ENCODE results near the gene GLB1L.

The GLB1L gene

DNA sequence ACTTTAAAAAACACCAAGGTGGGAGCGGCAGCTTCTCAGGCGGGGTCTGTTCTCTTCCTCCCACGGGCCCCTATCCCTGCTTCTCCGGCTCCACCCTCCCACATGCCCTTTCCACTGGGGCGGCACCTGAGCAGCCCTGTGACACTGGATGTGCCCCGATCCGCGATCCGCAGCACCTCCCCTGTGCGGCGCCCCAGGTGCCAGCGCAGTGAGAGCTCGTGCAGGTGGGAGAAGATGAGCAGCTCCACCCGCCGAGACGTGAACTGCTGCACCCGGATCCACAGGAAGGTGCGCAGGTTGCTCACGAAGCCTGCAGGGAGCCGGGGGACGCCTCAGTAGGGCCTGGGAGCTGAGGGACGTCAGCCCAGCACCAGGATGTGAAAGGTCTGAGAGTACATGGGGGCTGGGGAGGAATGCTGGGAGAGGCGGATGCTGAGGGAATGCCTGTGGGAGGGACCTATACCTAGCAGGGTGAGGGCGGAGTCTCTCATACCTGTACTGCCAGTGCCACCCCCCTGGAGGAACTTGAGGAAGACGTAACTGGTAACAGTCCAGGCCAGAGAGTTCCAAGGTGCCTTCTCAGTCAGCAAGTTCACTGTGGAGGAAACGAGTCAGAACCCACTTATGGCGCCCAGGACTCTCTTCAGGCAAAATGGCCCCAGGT is 29.2 kb downstream of the GLB1L start:
- no peaks in the 10 kb centered on the region for H3K27me3 Mint-ChIP-seq (ENCODE audit: low read depth, poor library complexity)
- TF ChIP-seq, protein P1, sequence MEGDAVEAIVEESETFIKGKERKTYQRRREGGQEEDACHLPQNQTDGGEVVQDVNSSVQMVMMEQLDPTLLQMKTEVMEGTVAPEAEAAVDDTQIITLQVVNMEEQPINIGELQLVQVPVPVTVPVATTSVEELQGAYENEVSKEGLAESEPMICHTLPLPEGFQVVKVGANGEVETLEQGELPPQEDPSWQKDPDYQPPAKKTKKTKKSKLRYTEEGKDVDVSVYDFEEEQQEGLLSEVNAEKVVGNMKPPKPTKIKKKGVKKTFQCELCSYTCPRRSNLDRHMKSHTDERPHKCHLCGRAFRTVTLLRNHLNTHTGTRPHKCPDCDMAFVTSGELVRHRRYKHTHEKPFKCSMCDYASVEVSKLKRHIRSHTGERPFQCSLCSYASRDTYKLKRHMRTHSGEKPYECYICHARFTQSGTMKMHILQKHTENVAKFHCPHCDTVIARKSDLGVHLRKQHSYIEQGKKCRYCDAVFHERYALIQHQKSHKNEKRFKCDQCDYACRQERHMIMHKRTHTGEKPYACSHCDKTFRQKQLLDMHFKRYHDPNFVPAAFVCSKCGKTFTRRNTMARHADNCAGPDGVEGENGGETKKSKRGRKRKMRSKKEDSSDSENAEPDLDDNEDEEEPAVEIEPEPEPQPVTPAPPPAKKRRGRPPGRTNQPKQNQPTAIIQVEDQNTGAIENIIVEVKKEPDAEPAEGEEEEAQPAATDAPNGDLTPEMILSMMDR (IDR thresholded peaks at IDR 0.05), result no peak
- H3K4me1 Mint-ChIP-seq, result peaks cover 22% of the 10 kb centered on the region
- no peak overlapping the region for H3K27ac Mint-ChIP-seq
- no peak for DNase-seq
- no peaks in the 10 kb centered on the region for H3K9me3 Mint-ChIP-seq
- H3K36me3 Mint-ChIP-seq (ENCODE audit: low read depth), result peaks cover 34% of the 10 kb centered on the region
- no peak overlapping the region for H3K4me3 Mint-ChIP-seq

GRCh38 chr2:219214786-219215185 is 30.5 kb downstream of the GLB1L start:
- Mint-ChIP-seq H3K27ac (no peak overlapping the region), H3K36me3 (ENCODE audit: low read depth) (peaks cover 29% of the 10 kb centered on the region), H3K9me3 (no peaks in the 10 kb centered on the region), H3K4me3 (no peak overlapping the region), H3K27me3 (ENCODE audit: low read depth, poor library complexity) (no peaks in the 10 kb centered on the region), H3K4me1 (peaks cover 22% of the 10 kb centered on the region)
- TF ChIP-seq, protein P1 (IDR thresholded peaks at IDR 0.05), result no peak
- DNase-seq, result no peak

DNA sequence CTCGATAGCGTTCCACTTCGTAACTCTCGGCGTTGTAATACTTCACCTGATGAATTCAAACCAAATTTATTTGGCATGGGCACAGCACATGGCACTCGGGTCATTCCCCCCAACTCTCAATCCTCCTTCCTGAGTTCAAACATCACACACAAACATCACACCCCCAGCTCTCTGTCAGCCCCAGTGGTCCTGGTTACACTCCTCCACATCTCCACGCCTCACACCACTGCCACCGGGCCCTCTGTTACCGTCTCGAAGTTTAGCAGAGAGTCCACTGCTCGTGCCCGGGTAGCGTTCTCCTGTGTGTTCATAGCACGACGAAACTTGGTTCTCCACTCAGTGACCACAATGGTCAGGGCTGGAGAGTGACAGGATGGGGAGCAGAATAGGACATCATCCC is 31.1 kb downstream of the GLB1L start:
- no peaks in the 10 kb centered on the region for H3K9me3 Mint-ChIP-seq

GRCh38 chr2:219213486-219214071 is 31.7 kb downstream of the GLB1L start:
- no peak overlapping the region for H3K27ac Mint-ChIP-seq
- no peak overlapping the region for H3K4me3 Mint-ChIP-seq
- peaks cover 32% of the 10 kb centered on the region for H3K36me3 Mint-ChIP-seq (ENCODE audit: low read depth)
- no peaks in the 10 kb centered on the region for H3K9me3 Mint-ChIP-seq
- no peaks in the 10 kb centered on the region for H3K27me3 Mint-ChIP-seq (ENCODE audit: low read depth, poor library complexity)
- TF ChIP-seq, protein P1 (IDR thresholded peaks at IDR 0.05), result no peak
- DNase-seq, result no peak
- H3K4me1 Mint-ChIP-seq, result peaks cover 19% of the 10 kb centered on the region

More for the DNA sequence above, 31.1 kb downstream of the GLB1L start:
- DNase-seq, result no peak
- Mint-ChIP-seq H3K27ac (no peak overlapping the region), H3K36me3 (ENCODE audit: low read depth) (peaks cover 29% of the 10 kb centered on the region), H3K4me3 (no peak overlapping the region), H3K27me3 (ENCODE audit: low read depth, poor library complexity) (no peaks in the 10 kb centered on the region), H3K4me1 (peaks cover 21% of the 10 kb centered on the region)
- TF ChIP-seq, protein P1 (IDR thresholded peaks at IDR 0.05), result no peak

DNA sequence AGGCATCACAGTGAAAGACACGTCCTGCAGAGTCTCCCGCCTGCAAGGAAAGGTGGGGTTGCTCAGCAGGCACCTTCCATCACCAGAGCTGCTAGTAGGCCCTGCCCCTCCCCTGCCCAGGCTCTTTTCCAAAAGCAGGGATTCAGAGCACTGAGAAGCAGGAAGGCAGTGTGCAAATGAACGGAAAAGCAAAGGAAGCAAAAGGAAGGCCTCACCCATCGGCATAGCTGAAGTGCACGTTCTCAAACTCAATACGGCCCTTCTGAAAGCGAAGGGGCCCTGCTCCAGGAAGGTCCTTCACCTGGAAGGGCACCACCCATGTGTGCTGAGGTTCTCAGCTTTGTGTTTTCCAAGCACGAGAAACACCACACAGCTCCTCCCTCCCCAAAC is 32.2 kb downstream of the GLB1L start:
- H3K36me3 Mint-ChIP-seq (ENCODE audit: low read depth), result peaks cover 35% of the 10 kb centered on the region

More for the DNA sequence above, 32.2 kb downstream of the GLB1L start:
- Mint-ChIP-seq H3K4me1 (peaks cover 23% of the 10 kb centered on the region), H3K4me3 (no peak overlapping the region), H3K27ac (no peak overlapping the region), H3K27me3 (ENCODE audit: low read depth, poor library complexity) (no peaks in the 10 kb centered on the region), H3K9me3 (no peaks in the 10 kb centered on the region)
- no peak for DNase-seq
- TF ChIP-seq, protein P1 (IDR thresholded peaks at IDR 0.05), result no peak

Measured in nephron progenitor cell (in vitro differentiated cells).